Measurements from ENCODE around the gene TMEM151A. TPM values are rescaled to one million over a fixed set of nuclear protein-coding genes. Genes with fewer than 3 reads are reported as not detected.

Gene TMEM151A
- total RNA-seq, 2 donors from 2014 or later, result 0.27 TPM; not detected in 1

- DNase-seq (ENCODE audit: low spot score) (no peak), ATAC-seq (ENCODE audit: insufficient number of reproducible peaks, low FRiP score, low read depth) (no peak)
- TF ChIP-seq, protein P1, sequence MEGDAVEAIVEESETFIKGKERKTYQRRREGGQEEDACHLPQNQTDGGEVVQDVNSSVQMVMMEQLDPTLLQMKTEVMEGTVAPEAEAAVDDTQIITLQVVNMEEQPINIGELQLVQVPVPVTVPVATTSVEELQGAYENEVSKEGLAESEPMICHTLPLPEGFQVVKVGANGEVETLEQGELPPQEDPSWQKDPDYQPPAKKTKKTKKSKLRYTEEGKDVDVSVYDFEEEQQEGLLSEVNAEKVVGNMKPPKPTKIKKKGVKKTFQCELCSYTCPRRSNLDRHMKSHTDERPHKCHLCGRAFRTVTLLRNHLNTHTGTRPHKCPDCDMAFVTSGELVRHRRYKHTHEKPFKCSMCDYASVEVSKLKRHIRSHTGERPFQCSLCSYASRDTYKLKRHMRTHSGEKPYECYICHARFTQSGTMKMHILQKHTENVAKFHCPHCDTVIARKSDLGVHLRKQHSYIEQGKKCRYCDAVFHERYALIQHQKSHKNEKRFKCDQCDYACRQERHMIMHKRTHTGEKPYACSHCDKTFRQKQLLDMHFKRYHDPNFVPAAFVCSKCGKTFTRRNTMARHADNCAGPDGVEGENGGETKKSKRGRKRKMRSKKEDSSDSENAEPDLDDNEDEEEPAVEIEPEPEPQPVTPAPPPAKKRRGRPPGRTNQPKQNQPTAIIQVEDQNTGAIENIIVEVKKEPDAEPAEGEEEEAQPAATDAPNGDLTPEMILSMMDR (IDR thresholded peaks at IDR 0.05), result no peak
- Histone ChIP-seq H3K27me3 (replicated peaks; ENCODE audit: insufficient read depth) (peaks cover 5% of the 10 kb centered on the region), H3K27ac (peak overlapping the region; percentile 11 to 79), H3K4me3 (peak overlapping the region; percentile 78), H3K9me3 (no peaks in the 10 kb centered on the region), H3K4me1 (ENCODE audit: control insufficient read depth in 1 of 2, low read depth in 2 of 2) (peaks cover 11 to 38% of the 10 kb centered on the region in 2 donors), H3K36me3 (no peaks in the 10 kb centered on the region)
Measured at GRCh38 chr11:66313321-66314185, 21.9 kb downstream of the TMEM151A start.

- H3K36me3 ChIP-seq, result no peaks in the 10 kb centered on the region
- no peaks in the 10 kb centered on the region for H3K9me3 ChIP-seq
- H3K27me3 ChIP-seq (replicated peaks; ENCODE audit: insufficient read depth), result peaks cover 5% of the 10 kb centered on the region
- DNase-seq (ENCODE audit: low spot score) (no peak), ATAC-seq (ENCODE audit: insufficient number of reproducible peaks, low FRiP score, low read depth) (no peak)
- no peak overlapping the region for H3K27ac ChIP-seq
- H3K4me1 ChIP-seq (ENCODE audit: control insufficient read depth in 1 of 2, low read depth in 2 of 2), result peaks cover 11 to 38% of the 10 kb centered on the region in 2 donors
- TF ChIP-seq, protein P1 (IDR thresholded peaks at IDR 0.05), result no peak
- H3K4me3 ChIP-seq, result peak overlapping the region; percentile 78
Measured at GRCh38 chr11:66314186-66314501, 22.4 kb downstream of the TMEM151A start.

DNA sequence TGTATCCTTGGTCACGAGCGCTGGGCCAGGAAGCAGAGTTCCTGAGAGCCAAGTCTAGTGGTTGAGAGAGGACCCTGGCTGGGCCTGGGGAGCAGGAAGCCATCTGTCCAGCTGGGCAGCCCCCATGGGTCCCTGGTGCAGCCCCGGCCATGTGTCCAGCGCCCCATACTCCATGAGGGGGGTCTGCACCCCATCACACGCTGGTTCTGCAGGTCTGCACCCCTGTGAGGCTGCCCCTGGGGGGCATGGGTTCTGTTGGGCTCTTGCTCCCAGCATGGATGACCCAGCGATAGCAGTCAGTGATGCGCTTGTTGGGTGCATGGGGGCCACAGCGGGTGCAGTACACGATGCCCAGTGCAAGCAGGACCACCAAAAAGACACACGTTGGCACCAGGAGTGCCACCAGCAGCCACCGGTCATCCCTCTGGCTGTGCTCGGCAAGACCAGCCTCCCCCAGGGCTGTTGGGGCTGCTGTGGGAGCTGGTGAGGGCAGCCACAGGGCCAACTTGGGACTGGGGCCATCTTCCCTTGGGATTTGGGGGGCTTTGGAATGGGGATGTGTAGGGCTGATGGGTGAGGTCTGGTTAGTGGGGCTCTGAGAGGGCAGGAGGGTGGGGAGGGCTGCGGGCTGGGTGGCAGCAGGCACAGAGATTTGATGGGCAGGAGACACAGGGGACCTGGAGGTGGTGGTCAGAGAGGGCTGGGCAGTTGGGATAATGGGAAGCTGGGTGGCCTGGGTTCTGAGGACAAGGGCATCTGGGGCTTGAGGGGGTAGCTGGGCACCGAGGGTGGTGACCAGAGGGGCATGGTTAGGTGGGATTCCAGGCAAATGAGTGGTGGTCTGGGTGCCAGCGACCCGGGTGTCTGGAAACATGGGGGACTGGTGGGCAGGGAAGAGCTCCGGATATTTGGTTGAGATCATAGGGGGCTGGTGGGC, 23.1 kb downstream of the TMEM151A start:
- H3K4me1 ChIP-seq (ENCODE audit: control insufficient read depth in 1 of 2, low read depth in 2 of 2), result peaks cover 11 to 38% of the 10 kb centered on the region in 2 donors
- peaks cover 5% of the 10 kb centered on the region for H3K27me3 ChIP-seq (replicated peaks; ENCODE audit: insufficient read depth)
- peak overlapping the region; percentile 71 for H3K4me3 ChIP-seq

GRCh38 chr11:66315498-66315885, 23.8 kb downstream of the TMEM151A start:
- Histone ChIP-seq H3K4me1 (ENCODE audit: control insufficient read depth in 1 of 2, low read depth in 2 of 2) (peaks cover 11 to 38% of the 10 kb centered on the region in 2 donors), H3K27ac (no peak overlapping the region), H3K4me3 (peak overlapping the region; percentile 71), H3K9me3 (no peaks in the 10 kb centered on the region), H3K36me3 (no peaks in the 10 kb centered on the region), H3K27me3 (replicated peaks; ENCODE audit: insufficient read depth) (peaks cover 5% of the 10 kb centered on the region)
- DNase-seq (ENCODE audit: low spot score) (no peak), ATAC-seq (ENCODE audit: insufficient number of reproducible peaks, low FRiP score, low read depth) (no peak)
- TF ChIP-seq, protein P1 (IDR thresholded peaks at IDR 0.05), result no peak

More for the DNA sequence above, 23.1 kb downstream of the TMEM151A start:
- no peaks in the 10 kb centered on the region for H3K36me3 ChIP-seq
- H3K27ac ChIP-seq, result no peak overlapping the region
- DNase-seq (ENCODE audit: low spot score) (no peak), ATAC-seq (ENCODE audit: insufficient number of reproducible peaks, low FRiP score, low read depth) (no peak)
- no peaks in the 10 kb centered on the region for H3K9me3 ChIP-seq
- TF ChIP-seq, protein P1 (IDR thresholded peaks at IDR 0.05), result no peak

Data from thoracic aorta (tissue), 2 donors.